GM18868 (cell line): ENCODE data around the gene RFTN1.

ENCODE experiments used
- ATAC-seq: cut with Tn5 transposase; IDR thresholded peaks from one replicate; pipeline ENCODE4 v1.9.1; 2021; ENCODE audit warnings: mild to moderate bottlenecking, moderate library complexity; ENCODE audit not compliant: unreplicated experiment

Gene RFTN1

GRCh38 chr3:16365491-16366128, 147.9 kb downstream of the RFTN1 start:
- ATAC-seq: no peak

- ATAC-seq: no peak
These were observed 148.5 kb downstream of the RFTN1 start for GRCh38 chr3:16364963-16365362.

- no peak for ATAC-seq
These were observed 149.2 kb downstream of the RFTN1 start for GRCh38 chr3:16364323-16364722.

- no peak for ATAC-seq
These were observed 149.9 kb downstream of the RFTN1 start for GRCh38 chr3:16363636-16364035.

GRCh38 chr3:16362770-16363169, 150.7 kb downstream of the RFTN1 start:
- ATAC-seq: no peak

- ATAC-seq: no peak
These were observed 152.4 kb downstream of the RFTN1 start for GRCh38 chr3:16361087-16361486.

- no peak for ATAC-seq
These were observed 154.2 kb downstream of the RFTN1 start for GRCh38 chr3:16359331-16359730.

- ATAC-seq: no peak
These were observed 155.2 kb downstream of the RFTN1 start for GRCh38 chr3:16358336-16358735.

- no peak for ATAC-seq
These were observed 156.0 kb downstream of the RFTN1 start for GRCh38 chr3:16357186-16358121.

- ATAC-seq: no peak
These were observed 157.7 kb downstream of the RFTN1 start for GRCh38 chr3:16355828-16356227.

- no peak for ATAC-seq
These were observed 159.2 kb downstream of the RFTN1 start for GRCh38 chr3:16354291-16354690.

- ATAC-seq: no peak
These were observed 161.1 kb downstream of the RFTN1 start for GRCh38 chr3:16352428-16352827.

GRCh38 chr3:16350597-16351318, 162.7 kb downstream of the RFTN1 start:
- no peak for ATAC-seq

- no peak for ATAC-seq
These were observed 163.4 kb downstream of the RFTN1 start for GRCh38 chr3:16349986-16350596.

GRCh38 chr3:16347548-16347947, 166.0 kb downstream of the RFTN1 start:
- ATAC-seq: no peak

GRCh38 chr3:16346413-16347081, 167.0 kb downstream of the RFTN1 start:
- ATAC-seq: no peak

- no peak for ATAC-seq
These were observed 170.4 kb downstream of the RFTN1 start for GRCh38 chr3:16343101-16343500.

GRCh38 chr3:16338999-16339398, 174.5 kb downstream of the RFTN1 start:
- peak; percentile 58 for ATAC-seq

GRCh38 chr3:16337856-16338540, 175.5 kb downstream of the RFTN1 start:
- ATAC-seq: peak; percentile 65

- ATAC-seq: no peak
These were observed 176.7 kb downstream of the RFTN1 start for GRCh38 chr3:16336825-16337224.
